ENCODE measurements around the gene TEKT3. TPM values are rescaled to one million over a fixed set of nuclear protein-coding genes. Genes with fewer than 3 reads are reported as not detected.

The TEKT3 gene
- total RNA-seq, 4 donors from 2014 or later = 0.41 to 0.48 TPM; not detected in 2

DNA sequence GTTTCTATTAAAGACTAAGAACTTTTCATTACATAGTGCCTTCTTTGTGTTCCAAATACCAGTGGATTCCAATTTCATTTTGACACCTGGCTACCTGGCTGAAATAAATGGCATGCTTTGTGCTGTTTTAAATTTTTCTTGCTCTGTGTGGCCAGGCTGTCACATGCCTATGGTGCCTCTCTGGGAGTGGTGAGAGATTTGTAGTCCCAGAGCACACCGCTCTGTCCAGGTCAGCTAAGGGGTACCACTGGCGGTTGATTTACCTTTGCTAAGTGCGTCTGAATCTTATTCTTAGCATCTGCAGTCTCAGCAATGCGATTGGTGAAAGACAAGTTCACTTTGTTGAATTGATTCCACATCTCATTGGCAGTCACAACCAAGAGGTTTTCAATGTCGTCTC lies 29.4 kb downstream of the TEKT3 start:
- Histone ChIP-seq H3K4me3 (no peak overlapping the region), H3K27ac (no peak overlapping the region), H3K27me3 (no peaks in the 10 kb centered on the region), H3K9me3 (no peaks in the 10 kb centered on the region), H3K36me3 (no peaks in the 10 kb centered on the region), H3K4me1 (peaks cover 0 to 8% (median 2%) of the 10 kb centered on the region in 4 donors)
- TF ChIP-seq POLR2AphosphoS5 (IDR thresholded peaks at IDR 0.05) (no peak), EP300 (IDR thresholded peaks at IDR 0.05; ENCODE audit: low read depth) (no peak), POLR2A (IDR thresholded peaks at IDR 0.05) (no peak), CTCF (IDR thresholded peaks at IDR 0.05) (no peak)
- intact Hi-C loops (cut with DNase I; ENCODE audit: low total_unique reads) = no loop called here
- no peak for DNase-seq
- WGBS, 2 donors (ENCODE audit: low coverage in 1 of 2) = 92 to 96% methylated on average over 4 to 5 of the region's 5 CpGs
- in situ Hi-C loops (cut with MboI; ENCODE audit: low pct_ligation_motif_present in 1 of 4, low pct_unique_long_range_greater_than_20kb in 1 of 4, low sequenced_read_pairs in 3 of 4) = no loop called here

DNA sequence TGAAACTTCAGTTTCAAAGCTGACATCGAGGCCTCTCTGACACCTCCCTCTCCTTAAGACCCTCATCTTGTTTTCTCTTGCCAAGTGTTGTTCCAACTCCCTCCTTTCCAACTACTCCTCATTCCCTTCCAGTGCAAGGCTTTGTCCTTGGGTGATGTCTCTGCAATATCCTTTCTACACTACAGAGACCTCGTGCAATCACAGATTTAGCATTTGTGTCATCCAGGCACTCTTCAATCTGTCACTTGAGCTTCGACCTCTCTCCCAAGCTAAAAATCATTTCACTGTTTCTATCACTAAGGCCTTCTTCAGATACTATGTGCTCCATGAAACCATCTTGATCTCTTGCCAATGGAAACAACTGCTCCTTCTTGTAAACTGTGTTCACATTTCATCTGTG lies 31.6 kb downstream of the TEKT3 start:
- in situ Hi-C loops (cut with MboI; ENCODE audit: low pct_ligation_motif_present in 1 of 4, low pct_unique_long_range_greater_than_20kb in 1 of 4, low sequenced_read_pairs in 3 of 4) = no loop called here
- Histone ChIP-seq H3K4me1 (peaks cover 6 to 11% (median 8%) of the 10 kb centered on the region in 4 donors), H3K4me3 (no peak overlapping the region), H3K9me3 (no peaks in the 10 kb centered on the region), H3K27ac (no peak overlapping the region), H3K27me3 (no peaks in the 10 kb centered on the region), H3K36me3 (no peaks in the 10 kb centered on the region)
- intact Hi-C loops (cut with DNase I; ENCODE audit: low total_unique reads) = loop anchor here (5.0 kb wide), 2 partner anchors 47 to 148 kb away; no protein-coding TSS in a partner anchor
- no peak for DNase-seq
- TF ChIP-seq EP300 (IDR thresholded peaks at IDR 0.05; ENCODE audit: low read depth) (no peak), CTCF (IDR thresholded peaks at IDR 0.05) (no peak)
- 65 to 66% methylated on average over 3 of the region's 3 CpGs for WGBS, 2 donors (ENCODE audit: low coverage in 1 of 2)

DNA sequence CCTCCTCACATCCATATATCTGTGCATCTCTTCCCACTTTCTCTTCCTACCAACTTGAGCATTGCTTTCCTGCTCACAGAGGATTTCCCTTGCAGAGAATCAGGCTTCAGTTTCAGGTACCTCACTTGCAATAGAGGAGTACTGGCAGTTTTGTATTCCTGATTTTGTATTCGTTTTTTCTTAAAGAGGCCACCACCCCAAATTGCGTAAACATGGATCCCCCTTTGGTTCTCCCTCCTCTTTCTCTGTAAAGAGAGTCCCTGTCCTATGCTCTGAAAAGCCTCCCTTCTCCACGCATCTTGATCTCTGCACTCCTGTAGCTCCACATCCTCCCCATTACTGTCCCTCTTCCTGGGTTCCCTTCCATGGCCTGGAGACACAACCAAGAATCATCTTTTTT lies 32.2 kb downstream of the TEKT3 start:
- Histone ChIP-seq H3K36me3 (no peaks in the 10 kb centered on the region), H3K27ac (no peak overlapping the region), H3K4me1 (peaks cover 6 to 11% (median 8%) of the 10 kb centered on the region in 4 donors), H3K4me3 (no peak overlapping the region), H3K27me3 (no peaks in the 10 kb centered on the region), H3K9me3 (no peaks in the 10 kb centered on the region)
- WGBS, 2 donors (ENCODE audit: low coverage in 1 of 2) = 43 to 67% methylated on average over 3 of the region's 3 CpGs
- DNase-seq = no peak
- TF ChIP-seq POLR2A (IDR thresholded peaks at IDR 0.05) = no peak
- TF ChIP-seq EP300 (IDR thresholded peaks at IDR 0.05; ENCODE audit: low read depth) = no peak
- TF ChIP-seq POLR2AphosphoS5 (IDR thresholded peaks at IDR 0.05) = no peak
- no peak for TF ChIP-seq CTCF (IDR thresholded peaks at IDR 0.05)
- intact Hi-C loops (cut with DNase I; ENCODE audit: low total_unique reads) = loop anchor here (5.0 kb wide), 2 partner anchors 47 to 148 kb away; no protein-coding TSS in a partner anchor
- in situ Hi-C loops (cut with MboI; ENCODE audit: low pct_ligation_motif_present in 1 of 4, low pct_unique_long_range_greater_than_20kb in 1 of 4, low sequenced_read_pairs in 3 of 4) = no loop called here

DNA sequence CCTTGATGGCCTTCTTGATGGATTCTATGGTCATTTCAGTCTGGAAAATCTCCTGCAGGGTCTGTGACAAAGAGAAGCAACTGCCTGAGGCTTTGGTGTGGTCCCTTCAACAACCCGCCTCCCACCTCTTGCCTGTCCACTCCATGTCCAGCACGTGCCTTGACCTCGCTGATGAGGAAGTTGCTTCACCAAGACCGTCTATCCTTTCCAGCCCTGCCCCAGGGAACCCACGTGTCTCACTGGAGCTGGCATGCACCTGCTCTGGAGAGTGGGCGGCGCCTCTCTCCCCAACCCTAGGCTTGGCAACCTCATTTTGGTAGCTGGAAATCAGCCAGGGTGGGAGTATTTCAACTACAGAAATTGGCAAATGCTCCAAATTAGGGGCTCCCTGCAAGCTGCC lies 32.6 kb downstream of the TEKT3 start:
- H3K27me3 ChIP-seq = no peaks in the 10 kb centered on the region
- H3K36me3 ChIP-seq = no peaks in the 10 kb centered on the region
- no peak for TF ChIP-seq EP300 (IDR thresholded peaks at IDR 0.05; ENCODE audit: low read depth)
- H3K4me1 ChIP-seq = peaks cover 6 to 11% (median 8%) of the 10 kb centered on the region in 4 donors
- in situ Hi-C loops (cut with MboI; ENCODE audit: low pct_ligation_motif_present in 1 of 4, low pct_unique_long_range_greater_than_20kb in 1 of 4, low sequenced_read_pairs in 3 of 4) = no loop called here
- H3K9me3 ChIP-seq = no peaks in the 10 kb centered on the region
- WGBS, 2 donors (ENCODE audit: low coverage in 1 of 2) = 79% methylated on average over 7 of the region's 7 CpGs; no CpG with 5 or more reads in 1 of the 2 donors
- intact Hi-C loops (cut with DNase I; ENCODE audit: low total_unique reads) = loop anchor here (5.0 kb wide), 2 partner anchors 46 to 149 kb away; no protein-coding TSS in a partner anchor
- H3K4me3 ChIP-seq = no peak overlapping the region
- H3K27ac ChIP-seq = no peak overlapping the region
- DNase-seq = no peak

GRCh38 chr17:15307710-15308111 lies 33.7 kb downstream of the TEKT3 start:
- intact Hi-C loops (cut with DNase I; ENCODE audit: low total_unique reads) (loop anchor here (5.0 kb wide), 2 partner anchors 45 to 150 kb away; no protein-coding TSS in a partner anchor), in situ Hi-C loops (cut with MboI; ENCODE audit: low pct_ligation_motif_present in 1 of 4, low pct_unique_long_range_greater_than_20kb in 1 of 4, low sequenced_read_pairs in 3 of 4) (no loop called here)
- Histone ChIP-seq H3K9me3 (no peaks in the 10 kb centered on the region), H3K36me3 (no peaks in the 10 kb centered on the region), H3K27ac (peak overlapping the region; percentile 40 to 55 (median 53)), H3K27me3 (no peaks in the 10 kb centered on the region), H3K4me3 (no peak overlapping the region), H3K4me1 (peaks cover 6 to 11% (median 8%) of the 10 kb centered on the region in 4 donors)
- WGBS, 2 donors (ENCODE audit: low coverage in 1 of 2) = 50 to 59% methylated on average over 4 of the region's 4 CpGs
- peak; percentile 41 for DNase-seq
- peak; percentile 73 for TF ChIP-seq EP300 (IDR thresholded peaks at IDR 0.05; ENCODE audit: low read depth)
- TF ChIP-seq POLR2A (IDR thresholded peaks at IDR 0.05) = no peak
- TF ChIP-seq POLR2AphosphoS5 (IDR thresholded peaks at IDR 0.05) = peak; percentile 77 to 92 (median 89)
- TF ChIP-seq CTCF (IDR thresholded peaks at IDR 0.05) = no peak
